Kidney (tissue), 14 donors: Measurements from ENCODE around the gene CRIP3. TPM values are rescaled to one million over a fixed set of nuclear protein-coding genes. Genes with fewer than 3 reads are reported as not detected.
A peak's percentile ranks its signal among the peaks of the same experiment; 100 is the strongest.

Experiments
- DNase-seq, 5 donors: peaks; one replicate each; pipeline ENCODE4 v3.0.0-alpha.2; 2013 to 2020
- FAIRE-seq: peaks from 2 replicates; lab custom pipeline; 2012; peaks lifted over from hg19 to GRCh38; lab: Jason Lieb, UNC
- H3K27ac ChIP-seq, 2 donors: one replicate each; pipeline ENCODE4 v1.7.0; 2013; ENCODE audit warnings: low read depth in 2 of 2, low read length in 2 of 2, inconsistent platforms in 1 of 2
- H3K27me3 ChIP-seq: one replicate; pipeline ENCODE4 v1.7.1; 2013; ENCODE audit warnings: low read length, inconsistent platforms; ENCODE audit not compliant: control insufficient read depth, insufficient read depth
- H3K36me3 ChIP-seq, 3 donors: one replicate each; pipeline versions ENCODE4 v1.7.0 to v1.7.1; 2013; ENCODE audit warnings: low read length in 3 of 3, control low read depth in 1 of 3, inconsistent platforms in 1 of 3; ENCODE audit not compliant: insufficient read depth in 3 of 3, control insufficient read depth in 2 of 3
- H3K4me1 ChIP-seq, 3 donors: one replicate each; pipeline versions ENCODE4 v1.7.0 to v1.7.1; 2013; ENCODE audit warnings: low read length in 3 of 3, inconsistent platforms in 1 of 3, low read depth in 1 of 3; ENCODE audit not compliant: control insufficient read depth in 2 of 3, insufficient read depth in 2 of 3
- H3K4me3 ChIP-seq, 3 donors: one replicate each; pipeline versions ENCODE4 v1.7.0 to v1.8.1; 2013; ENCODE audit warnings: low read length in 3 of 3, control low read depth in 1 of 3, inconsistent platforms in 1 of 3
- H3K9ac ChIP-seq, 3 donors: one replicate each; pipeline versions ENCODE4 v1.7.0 to v1.7.1; 2013; ENCODE audit warnings: low read length in 3 of 3, control low read depth in 1 of 3, inconsistent platforms in 1 of 3
- H3K9me3 ChIP-seq, 3 donors: one replicate each; pipeline versions ENCODE4 v1.7.0 to v1.7.1; 2013; ENCODE audit warnings: low read length in 3 of 3, control low read depth in 1 of 3, inconsistent platforms in 1 of 3; ENCODE audit not compliant: control insufficient read depth in 2 of 3, insufficient read depth in 1 of 3
- CTCF ChIP-seq: IDR thresholded peaks from 3 replicates; pipeline ENCODE4 v1.5.1; 2012; ENCODE audit warnings: mild to moderate bottlenecking, moderate library complexity, borderline replicate concordance; ENCODE audit not compliant: insufficient read depth; ENCODE audit errors: extremely low read depth
- intact Hi-C: fragments of 100-400 bp; cut with DNase I; formaldehyde crosslinking; loops from one replicate; pipeline ENCODE4 v1.11.1; 2022
- polyA plus RNA-seq: library from polyadenylated mRNA; stranded (reverse); fragments of 350-450 nt; fragmentation: Illumina TruSeq; extraction: RNeasy Lipid Tissue Mini Kit (QIAGEN cat#74804); gene quantifications from one replicate; pipeline ENCODE4 v1.2.3, GENCODE V29; 2014; ENCODE audit warnings: low read depth, low replicate concordance; ENCODE audit not compliant: insufficient read depth
- total RNA-seq: library from RNA; stranded (reverse); fragmentation: NEBNext Ultra II Directional; extraction: Animal tissue kit (Norgen Biotek cat#: 25700); gene quantifications from one replicate; pipeline ENCODE4 v1.2.1, GENCODE V29; 2021
- donor health status: control.
- donor health status: control.
- donor health status: control.
- donor health status: control.
- donor health status: control.
- donor health status: DM: yes; HTN: yes; CAD: no.
- donor health status: Normal renal cell carcinoma (clear cell type).

Gene CRIP3
- total and polyA plus RNA-seq, 2 donors from 2014 or later: 5.6 to 14.3 TPM

- peak overlapping the region in 1 of 3 donors; percentile 50 for H3K4me3 ChIP-seq
- no peaks in the 10 kb centered on the region for H3K36me3 ChIP-seq
- FAIRE-seq: no peak
- no peak overlapping the region for H3K9ac ChIP-seq
- no peak for DNase-seq
- H3K9me3 ChIP-seq: no peaks in the 10 kb centered on the region
- intact Hi-C loops: loop anchor here (10.0 kb wide), 1 partner anchor 66 kb away; no protein-coding TSS in a partner anchor
- TF ChIP-seq CTCF: no peak
- no peaks in the 10 kb centered on the region for H3K27me3 ChIP-seq
- peak overlapping the region; percentile 57 to 77 for H3K27ac ChIP-seq
- H3K4me1 ChIP-seq: peaks cover 6 to 29% (median 28%) of the 10 kb centered on the region in 3 donors
Observed at GRCh38 chr6:43268782-43269272, 39.8 kb downstream of the CRIP3 start.

- intact Hi-C loops: loop anchor here (10.0 kb wide), 1 partner anchor 66 kb away; no protein-coding TSS in a partner anchor
Observed at GRCh38 chr6:43268355-43268700, 40.3 kb downstream of the CRIP3 start.

GRCh38 chr6:43267619-43268354 is 40.8 kb downstream of the CRIP3 start:
- DNase-seq (peak in 1 of 5 donors; percentile 32), FAIRE-seq (no peak)
- H3K36me3 ChIP-seq: no peaks in the 10 kb centered on the region
- H3K4me3 ChIP-seq: no peak overlapping the region
- peak overlapping the region in 1 of 3 donors; percentile 47 for H3K9ac ChIP-seq
- peaks cover 6 to 29% (median 28%) of the 10 kb centered on the region in 3 donors for H3K4me1 ChIP-seq
- TF ChIP-seq CTCF: no peak
- H3K27ac ChIP-seq: peak overlapping the region; percentile 57 to 77
- intact Hi-C loops: loop anchor here (10.0 kb wide), 1 partner anchor 67 kb away; no protein-coding TSS in a partner anchor
- no peaks in the 10 kb centered on the region for H3K9me3 ChIP-seq
- no peaks in the 10 kb centered on the region for H3K27me3 ChIP-seq

More at GRCh38 chr6:43268355-43268700, 40.3 kb downstream of the CRIP3 start:
- peak overlapping the region in 1 of 3 donors; percentile 47 for H3K9ac ChIP-seq
- no peak for TF ChIP-seq CTCF
- no peaks in the 10 kb centered on the region for H3K27me3 ChIP-seq
- H3K4me1 ChIP-seq: peaks cover 6 to 29% (median 28%) of the 10 kb centered on the region in 3 donors
- H3K27ac ChIP-seq: peak overlapping the region; percentile 57 to 77
- H3K9me3 ChIP-seq: no peaks in the 10 kb centered on the region
- DNase-seq (peak in 2 of 5 donors; percentile 52 to 91), FAIRE-seq (no peak)
- H3K4me3 ChIP-seq: peak overlapping the region in 1 of 3 donors; percentile 50
- no peaks in the 10 kb centered on the region for H3K36me3 ChIP-seq
